ENCODE data around the gene ZMIZ2.

GRCh38 chr7:44799939-44800338 lies 51.3 kb downstream of the ZMIZ2 start:
- TF ChIP-seq CTCF (conservative IDR thresholded peaks at IDR 0.05 in 1 of 2, IDR thresholded peaks at IDR 0.05 in 1 of 2; ENCODE audit: low read depth in 1 of 2, low read length in 2 of 2) (no peak), EZH2 (IDR thresholded peaks at IDR 0.05; ENCODE audit: low read length, missing control alignments) (no peak)
